H1 (cell line): ENCODE data around the gene SMAD7. TPM values are rescaled to one million over a fixed set of nuclear protein-coding genes. Genes with fewer than 3 reads are reported as not detected.
A peak's percentile ranks its signal among the peaks of the same experiment; 100 is the strongest.

Experiments used
- CTCF ChIA-PET: fragments of 300-600 bp; sonication (Branson Sonifier 250); formaldehyde crosslinking; loops from one replicate; lab custom pipeline; 2021; ENCODE audit not compliant: partially characterized antibody; lab: Charles Lee
- POLR2A ChIA-PET: fragments of 300-600 bp; sonication (Branson Sonifier 250); formaldehyde crosslinking; loops from one replicate; lab custom pipeline; 2021; ENCODE audit warnings: inconsistent platforms; ENCODE audit not compliant: partially characterized antibody; lab: Charles Lee
- DNase-seq, 2 experiments: peaks; one replicate each; pipeline versions ENCODE4 v3.0.0 to v3.0.0-alpha.2; 2010 to 2022; ENCODE audit warnings: low spot score in 2 of 2, low read depth in 1 of 2, mixed read lengths in 1 of 2
- FAIRE-seq: peaks from 2 replicates; lab custom pipeline; 2011; peaks lifted over from hg19 to GRCh38; lab: Jason Lieb, UNC
- H2AFZ ChIP-seq: 2 replicates; pipeline ENCODE4 v1.8.1; 2012; ENCODE audit warnings: low read length, inconsistent platforms
- H2AK5ac ChIP-seq: 2 replicates; pipeline ENCODE4 v1.6.1; 2013; ENCODE audit warnings: low read depth, low read length
- H2BK120ac ChIP-seq: replicated peaks from 2 replicates; pipeline ENCODE3; 2013; ENCODE audit warnings: low read depth, low read length, inconsistent platforms
- H2BK12ac ChIP-seq: 2 replicates; pipeline ENCODE4 v1.6.1; 2013; ENCODE audit warnings: low read depth, low read length
- H2BK15ac ChIP-seq: 2 replicates; pipeline ENCODE4 v1.6.1; 2013; ENCODE audit warnings: low read length
- H2BK20ac ChIP-seq: 2 replicates; pipeline ENCODE4 v1.6.1; 2013; ENCODE audit warnings: low read length
- H2BK5ac ChIP-seq: 2 replicates; pipeline ENCODE4 v1.6.1; 2013; ENCODE audit warnings: low read depth, low read length
- H3K14ac ChIP-seq: 2 replicates; pipeline ENCODE4 v1.6.1; 2013; ENCODE audit warnings: inconsistent platforms; ENCODE audit not compliant: insufficient read length
- H3K18ac ChIP-seq: 2 replicates; pipeline ENCODE4 v1.6.1; 2013; ENCODE audit warnings: low read length; ENCODE audit errors: extremely low read depth
- H3K23ac ChIP-seq: 2 replicates; pipeline ENCODE4 v1.6.1; 2013; ENCODE audit warnings: inconsistent platforms; ENCODE audit not compliant: insufficient read length
- H3K23me2 ChIP-seq: 2 replicates; pipeline ENCODE4 v1.6.1; 2013; ENCODE audit warnings: low read depth, low read length
- H3K27ac ChIP-seq: 2 replicates; pipeline ENCODE4 v1.6.1; 2011; ENCODE audit warnings: low read depth, low read length, inconsistent platforms
- H3K27me3 ChIP-seq, 4 experiments: replicated peaks in 1 of 4; 1 replicate in 1 of 4; 2 replicates in 3 of 4; pipeline versions ENCODE4 v1.6.1 to v1.8.1; 2011 to 2013; ENCODE audit warnings: low read length in 3 of 4, mild to moderate bottlenecking in 3 of 4, inconsistent platforms in 2 of 4, mixed read lengths in 2 of 4, moderate library complexity in 1 of 4; ENCODE audit not compliant: control insufficient read depth in 3 of 4, insufficient read depth in 3 of 4; ENCODE audit errors: extremely low read depth in 1 of 4
- H3K36me3 ChIP-seq, 4 experiments: 2 replicates each; pipeline versions ENCODE4 v1.6.1 to v1.8.1; 2011 to 2013; ENCODE audit warnings: mild to moderate bottlenecking in 4 of 4, low read length in 3 of 4, moderate library complexity in 2 of 4, control low read depth in 1 of 4, inconsistent platforms in 1 of 4; ENCODE audit not compliant: insufficient read depth in 4 of 4, control insufficient read depth in 2 of 4
- H3K4ac ChIP-seq: replicated peaks from 2 replicates; pipeline ENCODE3; 2013; ENCODE audit warnings: low read length, low read depth, mixed read lengths, inconsistent platforms; ENCODE audit not compliant: insufficient read length
- H3K4me1 ChIP-seq, 4 experiments: replicated peaks in 1 of 4; 1 replicate in 1 of 4; 2 replicates in 3 of 4; pipeline versions ENCODE4 v1.6.1 to v1.8.1; 2011 to 2013; ENCODE audit warnings: low read length in 3 of 4, inconsistent platforms in 2 of 4, mixed read lengths in 1 of 4; ENCODE audit not compliant: insufficient read depth in 4 of 4, control insufficient read depth in 3 of 4
- H3K4me2 ChIP-seq, 2 experiments: 2 replicates each; pipeline versions ENCODE4 v1.6.1 to v1.8.1; 2011 to 2013; ENCODE audit warnings: low read depth in 2 of 2, low read length in 2 of 2, control low read depth in 1 of 2, inconsistent platforms in 1 of 2, mild to moderate bottlenecking in 1 of 2; ENCODE audit not compliant: insufficient read depth in 1 of 2
- H3K4me3 ChIP-seq, 4 experiments: fragments of 200-600, 300-600 bp in 1 of 4; sonication (generic), shearing (Covaris generic), sonication (Bioruptor Twin) in 1 of 4; 2 replicates each; pipeline versions ENCODE4 v1.5.1 to v1.8.1; 2011 to 2016; ENCODE audit warnings: low read length in 4 of 4, low read depth in 3 of 4, control low read depth in 2 of 4, inconsistent platforms in 2 of 4, mild to moderate bottlenecking in 2 of 4, mixed read lengths in 1 of 4, moderate library complexity in 1 of 4; ENCODE audit not compliant: insufficient read depth in 2 of 4; ENCODE audit errors: extremely low read depth in 1 of 4
- H3K56ac ChIP-seq: replicated peaks from 2 replicates; pipeline ENCODE3; 2013; ENCODE audit warnings: low read depth, mild to moderate bottlenecking, mixed read lengths, low read length, inconsistent platforms; ENCODE audit not compliant: insufficient read length
- H3K79me1 ChIP-seq: 2 replicates; pipeline ENCODE4 v1.6.1; 2013; ENCODE audit warnings: low read depth, low read length, control low read depth
- H3K79me2 ChIP-seq, 2 experiments: 2 replicates each; pipeline versions ENCODE4 v1.6.1 to v1.8.1; 2012 to 2013; ENCODE audit warnings: low read length in 2 of 2, mild to moderate bottlenecking in 2 of 2, inconsistent platforms in 1 of 2; ENCODE audit not compliant: insufficient read depth in 2 of 2, control insufficient read depth in 1 of 2
- H3K9ac ChIP-seq, 4 experiments: replicated peaks in 1 of 4; 1 replicate in 1 of 4; 2 replicates in 3 of 4; pipeline versions ENCODE4 v1.6.1 to v1.8.1; 2011 to 2013; ENCODE audit warnings: low read depth in 3 of 4, low read length in 3 of 4, control low read depth in 2 of 4, mild to moderate bottlenecking in 2 of 4, moderate library complexity in 2 of 4, inconsistent platforms in 1 of 4; ENCODE audit errors: extremely low read depth in 1 of 4
- H3K9me3 ChIP-seq, 2 experiments: 2 replicates each; pipeline versions ENCODE4 v1.6.1 to v1.8.1; 2012 to 2013; ENCODE audit warnings: mild to moderate bottlenecking in 2 of 2, moderate library complexity in 2 of 2, control low read depth in 1 of 2, inconsistent platforms in 1 of 2, low read depth in 1 of 2, low read length in 1 of 2, mixed read lengths in 1 of 2; ENCODE audit not compliant: insufficient read depth in 2 of 2
- H4K20me1 ChIP-seq, 2 experiments: replicated peaks in 1 of 2; 2 replicates each; pipeline versions ENCODE3 to v1.8.1; 2011 to 2013; ENCODE audit warnings: inconsistent platforms in 2 of 2, low read length in 2 of 2, mild to moderate bottlenecking in 1 of 2; ENCODE audit not compliant: insufficient read depth in 2 of 2, control insufficient read depth in 1 of 2
- H4K5ac ChIP-seq: 2 replicates; pipeline ENCODE4 v1.6.1; 2013; ENCODE audit warnings: low read length, low read depth, mixed read lengths, inconsistent platforms; ENCODE audit not compliant: insufficient read length
- H4K8ac ChIP-seq: 2 replicates; pipeline ENCODE4 v1.8.0; 2013; ENCODE audit warnings: mild to moderate bottlenecking, moderate library complexity, low read length, inconsistent platforms; ENCODE audit not compliant: insufficient read depth; ENCODE audit errors: extremely low read depth
- H4K91ac ChIP-seq: replicated peaks from 2 replicates; pipeline ENCODE3; 2013; ENCODE audit warnings: low read length, mixed read lengths, inconsistent platforms; ENCODE audit not compliant: insufficient read length
- ASH2L ChIP-seq: fragments of 200-600, 300-600 bp; sonication (generic); IDR thresholded peaks from one replicate; pipeline ENCODE4 v1.7.1; 2017; ENCODE audit warnings: low read length
- BCL11A ChIP-seq, 2 experiments: IDR thresholded peaks; one replicate each; pipeline ENCODE4 v1.6.1; 2011; ENCODE audit warnings: low read depth in 2 of 2, low read length in 2 of 2, mild to moderate bottlenecking in 2 of 2
- EGR1 ChIP-seq: IDR thresholded peaks from 2 replicates; pipeline ENCODE4 v1.6.1; 2011; ENCODE audit warnings: low read depth, low read length, borderline replicate concordance
- EP300 ChIP-seq, 2 experiments: IDR thresholded peaks; 1 replicate in 1 of 2; 2 replicates in 1 of 2; pipeline ENCODE4 v1.6.1; 2011 to 2012; ENCODE audit warnings: low read depth in 2 of 2, low read length in 2 of 2, mild to moderate bottlenecking in 2 of 2, borderline replicate concordance in 1 of 2, inconsistent platforms in 1 of 2, moderate library complexity in 1 of 2
- GABPA ChIP-seq: IDR thresholded peaks from 2 replicates; pipeline ENCODE4 v1.6.1; 2011; ENCODE audit warnings: mild to moderate bottlenecking, low read length, moderate library complexity, borderline replicate concordance; ENCODE audit not compliant: insufficient read depth
- MAFK ChIP-seq: IDR thresholded peaks from 2 replicates; pipeline ENCODE4 v1.6.1; 2012; ENCODE audit warnings: low read depth, mild to moderate bottlenecking, improper control_type of control experiment, low read length
- MAX ChIP-seq: IDR thresholded peaks from 2 replicates; pipeline ENCODE4 v1.6.1; 2012; ENCODE audit warnings: inconsistent platforms
- SAP30 ChIP-seq: fragments of 300-600 bp; sonication (generic); IDR thresholded peaks from 2 replicates; pipeline ENCODE4 v1.7.1; 2012; ENCODE audit warnings: low read length, moderate library complexity, mild to moderate bottlenecking, inconsistent platforms; ENCODE audit not compliant: insufficient read depth, insufficient replicate concordance
- SP1 ChIP-seq: IDR thresholded peaks from 2 replicates; pipeline ENCODE4 v1.6.1; 2011; ENCODE audit warnings: low read depth, low read length
- TAF1 ChIP-seq: IDR thresholded peaks from 2 replicates; pipeline ENCODE4 v1.6.1; 2011; ENCODE audit warnings: mild to moderate bottlenecking, low read depth, low read length
- WGBS, 2 experiments: shearing (Covaris generic) in 1 of 2; methylation state at CpG; one replicate each; pipeline versions ENCODE4 v1.1.6 to v1.1.7; 2013 to 2015; ENCODE audit warnings: low lambda C conversion rate in 2 of 2, mixed read lengths in 2 of 2, inconsistent platforms in 1 of 2, low coverage in 1 of 2, missing lambda C conversion rate in 1 of 2; ENCODE audit not compliant: insufficient replicate concordance in 2 of 2, insufficient coverage in 1 of 2, insufficient read length in 1 of 2; ENCODE audit errors: extremely low coverage in 1 of 2, missing lambda C conversion rate in 1 of 2; 5-methylcytosine and 5-hydroxymethylcytosine counted together
- polyA plus RNA-seq, 7 experiments: library from polyadenylated mRNA; depleted of rRNA in 3 of 7; stranded (reverse) in 5 of 7; unstranded in 2 of 7; fragments of >200 nt in 5 of 7; fragments of 200-250 nt in 2 of 7; gene quantifications; 1 replicate in 5 of 7; 2 replicates in 1 of 7; 4 replicates in 1 of 7; pipeline versions ENCODE4 v1.2.1 to v1.2.3, GENCODE V29; 2011 to 2013; ENCODE audit warnings: missing spikeins in 2 of 7, mixed read lengths in 2 of 7
- total RNA-seq: library from RNA; stranded (reverse); fragmentation: NEBNext Ultra II Directional; extraction: Animal tissue kit (Norgen Biotek cat#: 25700); gene quantifications from 2 replicates; pipeline ENCODE4 v1.2.1, GENCODE V29; 2021

SMAD7 gene
- total and polyA plus RNA-seq, 2 of the 8 experiments (the other 6 are each of a cell fraction or from before 2014, with no cell fraction given) = 6.5 to 15.5 TPM

GRCh38 chr18:48975120-48975816 is 24.5 kb upstream of the SMAD7 start:
- peak in 1 of 2 experiments; percentile 69 for DNase-seq
- peak overlapping the region; percentile 71; the same call in 1 of the 2 replicates for H3K18ac ChIP-seq
- H3K9me3 ChIP-seq = no peaks in the 10 kb centered on the region
- CTCF ChIA-PET = interaction anchor here (1.1 to 2.2 kb wide), 5 partner anchors 9 to 56 kb away, joined by 3 to 8 read pairs (median 6); no protein-coding TSS in a partner anchor
- 2% methylated on average over 23 of the region's 58 CpGs; no CpG with 5 or more reads in 1 of the 2 experiments for WGBS, 2 experiments
- H2BK12ac ChIP-seq = 0 out of 2 replicates have a peak overlapping the region, but pooled peaks have one; percentile 68
- H2BK120ac ChIP-seq = peak overlapping the region; percentile 69
- H2BK15ac ChIP-seq = no peak overlapping the region
- 0 out of 2 replicates have a peak overlapping the region, but pooled peaks have one; percentile 61 for H2AK5ac ChIP-seq
- H4K5ac ChIP-seq = no peak overlapping the region
- peak overlapping the region; percentile 60; the same call in 1 of the 2 replicates for H2BK5ac ChIP-seq
- no peaks in the 10 kb centered on the region for H3K79me1 ChIP-seq
- H4K91ac ChIP-seq = peak overlapping the region; percentile 75
- H4K20me1 ChIP-seq = no peaks in the 10 kb centered on the region
- H4K8ac ChIP-seq = peak overlapping the region; percentile 96; the same call in 1 of the 2 replicates
- no peak overlapping the region for H3K23ac ChIP-seq
- H3K4me2 ChIP-seq = peak overlapping the region; percentile 79 to 82
- H3K27me3 ChIP-seq = peaks cover 0 to 27% (median 22%) of the 10 kb centered on the region in 4 experiments; a peak in 5 of 7 replicates
- no peaks in the 10 kb centered on the region for H3K79me2 ChIP-seq
- peak overlapping the region in 1 of 4 experiments; percentile 6; a peak in 1 of 7 replicates for H3K9ac ChIP-seq
- H3K14ac ChIP-seq = no peak overlapping the region
- peaks cover 13% of the 10 kb centered on the region; the same call in 1 of the 2 replicates for H3K23me2 ChIP-seq
- peak overlapping the region; percentile 54 to 86 (median 58) for H3K4me3 ChIP-seq
- no peaks in the 10 kb centered on the region for H3K36me3 ChIP-seq
- no peak overlapping the region for H2AFZ ChIP-seq
- no peak overlapping the region for H3K27ac ChIP-seq
- FAIRE-seq = no peak
- POLR2A ChIA-PET = interaction anchor here (1.5 to 2.9 kb wide), 5 partner anchors 9 to 23 kb away, joined by 4 to 17 read pairs (median 6); partner anchors contain the start of gene SMAD7
- peak overlapping the region; percentile 21 for H3K56ac ChIP-seq
- peaks cover 7 to 16% (median 13%) of the 10 kb centered on the region in 4 experiments for H3K4me1 ChIP-seq
- no peak overlapping the region for H2BK20ac ChIP-seq
- peak overlapping the region; percentile 39 for H3K4ac ChIP-seq
- TF ChIP-seq BCL11A (IDR thresholded peaks at IDR 0.05; ENCODE audit: low read depth in 2 of 2, low read length in 2 of 2) (no peak), GABPA (no peak), EP300 (IDR thresholded peaks at IDR 0.05; ENCODE audit: borderline replicate concordance in 1 of 2, low read depth in 2 of 2, low read length in 2 of 2) (peak in 1 of 2 experiments; percentile 47; a peak in 1 of 3 replicates), SP1 (0 out of 2 replicates have a peak, but pooled peaks have one; percentile 7), SAP30 (no peak), EGR1 (no peak), MAX (no peak), TAF1 (0 out of 2 replicates have a peak, but pooled peaks have one; percentile 17), ASH2L (peak; percentile 54), MAFK (no peak)
